Prostate gland (tissue), 2 donors: ENCODE measurements around the gene EMP2.

Experiments used
- CTCF ChIP-seq, 4 experiments: fragments of 200-600 bp in 2 of 4; fragments of 450-650 bp in 2 of 4; sonication (generic) in 2 of 4; IDR thresholded peaks; 1 replicate in 3 of 4; 2 replicates in 1 of 4; pipeline ENCODE4 v1.5.1; 2016 to 2019; ENCODE audit warnings: antibody characterized with exemption in 4 of 4, mild to moderate bottlenecking in 2 of 4, moderate library complexity in 2 of 4
- POLR2A ChIP-seq: fragments of 450-650 bp; IDR thresholded peaks from one replicate; pipeline ENCODE4 v1.6.1; 2016; ENCODE audit warnings: antibody characterized with exemption, mild to moderate bottlenecking

GRCh38 chr16:10525214-10525825 is 55.1 kb downstream of the EMP2 start:
- TF ChIP-seq CTCF (IDR thresholded peaks at IDR 0.05) (no peak), POLR2A (no peak)
